ENCODE data around the gene TBC1D8. TPM values are rescaled to one million over a fixed set of nuclear protein-coding genes. Genes with fewer than 3 reads are reported as not detected.
A peak's percentile ranks its signal among the peaks of the same experiment; 100 is the strongest.

Gene TBC1D8
- total and polyA plus RNA-seq, 2 of the 8 experiments (the other 6 are each of a cell fraction or from before 2014, with no cell fraction given): 20.8 to 21.8 TPM

DNA sequence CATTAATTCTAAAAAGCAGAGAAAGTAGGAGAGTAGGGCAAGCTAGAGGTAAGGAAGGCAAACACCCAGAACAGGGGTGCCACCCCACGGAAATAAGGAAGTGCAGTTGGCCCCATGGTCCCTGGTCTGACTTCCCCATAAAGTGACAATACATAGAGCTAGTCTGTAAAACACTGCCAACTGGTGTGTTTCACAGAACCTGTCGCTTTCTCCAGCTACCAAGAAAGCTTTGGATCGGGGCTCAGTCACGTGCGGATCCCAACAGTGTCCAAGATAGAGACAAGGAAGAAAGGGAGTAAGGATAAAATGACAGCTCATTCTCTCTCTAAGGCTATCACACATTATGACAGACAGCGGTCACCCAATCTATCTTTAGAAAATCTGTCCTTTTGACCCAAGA is 36.4 kb downstream of the TBC1D8 start:
- peak overlapping the region; percentile 68 for H4K91ac ChIP-seq (replicated peaks; ENCODE audit: insufficient read length, low read length)
- H3K9me3 ChIP-seq (ENCODE audit: insufficient read depth in 2 of 2, low read depth in 1 of 2, low read length in 1 of 2): no peaks in the 10 kb centered on the region
- H3K9ac ChIP-seq (replicated peaks in 1 of 4; ENCODE audit: extremely low read depth in 1 of 4, low read depth in 3 of 4, low read length in 3 of 4): no peak overlapping the region
- H3K27me3 ChIP-seq (replicated peaks in 1 of 4; ENCODE audit: control insufficient read depth in 3 of 4, extremely low read depth in 1 of 4, insufficient read depth in 3 of 4, low read length in 3 of 4): no peaks in the 10 kb centered on the region
- no peaks in the 10 kb centered on the region for H3K36me3 ChIP-seq (ENCODE audit: control insufficient read depth in 2 of 4, insufficient read depth in 4 of 4, low read length in 3 of 4)
- H4K5ac ChIP-seq (ENCODE audit: insufficient read length, low read depth, low read length): no peak overlapping the region
- WGBS, 2 experiments (ENCODE audit: extremely low coverage in 1 of 2, insufficient coverage in 1 of 2, insufficient read length in 1 of 2, insufficient replicate concordance in 2 of 2, low coverage in 1 of 2, low lambda C conversion rate in 2 of 2, missing lambda C conversion rate in 1 of 2): 69% methylated on average over 6 of the region's 6 CpGs; no CpG with 5 or more reads in 1 of the 2 experiments
- H4K20me1 ChIP-seq (replicated peaks in 1 of 2; ENCODE audit: control insufficient read depth in 1 of 2, insufficient read depth in 2 of 2, low read length in 2 of 2): no peaks in the 10 kb centered on the region
- peaks cover 8% of the 10 kb centered on the region for H3K79me1 ChIP-seq (ENCODE audit: low read depth, low read length)
- H2BK12ac ChIP-seq (ENCODE audit: low read depth, low read length): peak overlapping the region; percentile 82; the same call in 1 of the 2 replicates
- FAIRE-seq (no peak), DNase-seq (ENCODE audit: low read depth in 1 of 2, low spot score in 2 of 2) (no peak)
- no peak overlapping the region for H3K4ac ChIP-seq (replicated peaks; ENCODE audit: insufficient read length, low read depth, low read length)
- H3K18ac ChIP-seq (ENCODE audit: extremely low read depth, low read length): peak overlapping the region; percentile 35; the same call in 1 of the 2 replicates
- H2BK20ac ChIP-seq (ENCODE audit: low read length): no peak overlapping the region
- H2AFZ ChIP-seq (ENCODE audit: low read length): no peak overlapping the region
- H2BK5ac ChIP-seq (ENCODE audit: low read depth, low read length): peak overlapping the region; percentile 54; the same call in 1 of the 2 replicates
- H2BK120ac ChIP-seq (replicated peaks; ENCODE audit: low read depth, low read length): peak overlapping the region; percentile 65
- no peak overlapping the region for H3K23ac ChIP-seq (ENCODE audit: insufficient read length)
- H2AK5ac ChIP-seq (ENCODE audit: low read depth, low read length): no peak overlapping the region
- POLR2A ChIA-PET (ENCODE audit: partially characterized antibody): interaction anchor here (0.6 kb wide), 1 partner anchor 202 kb away, joined by 3 read pairs; no protein-coding TSS in a partner anchor
- no peak overlapping the region for H3K14ac ChIP-seq (ENCODE audit: insufficient read length)
- H3K4me3 ChIP-seq (ENCODE audit: extremely low read depth in 1 of 4, insufficient read depth in 2 of 4, low read depth in 3 of 4, low read length in 4 of 4): peak overlapping the region in 1 of 4 experiments; percentile 42; a peak in 1 of 8 replicates
- H4K8ac ChIP-seq (ENCODE audit: extremely low read depth, insufficient read depth, low read length): no peak overlapping the region
- H3K4me1 ChIP-seq (replicated peaks in 1 of 4; ENCODE audit: control insufficient read depth in 3 of 4, insufficient read depth in 4 of 4, low read length in 3 of 4): peaks cover 11 to 23% (median 20%) of the 10 kb centered on the region in 4 experiments
- no peak overlapping the region for H3K27ac ChIP-seq (ENCODE audit: low read depth, low read length)
- CTCF ChIA-PET (ENCODE audit: partially characterized antibody): interaction anchor here (0.6 to 2.3 kb wide), 5 partner anchors 12 to 76 kb away, joined by 3 to 8 read pairs (median 3); no protein-coding TSS in a partner anchor
- peak overlapping the region; percentile 63 to 93; a peak in 3 of 4 replicates for H3K4me2 ChIP-seq (ENCODE audit: insufficient read depth in 1 of 2, low read depth in 2 of 2, low read length in 2 of 2)
- H3K56ac ChIP-seq (replicated peaks; ENCODE audit: insufficient read length, low read depth, low read length): no peak overlapping the region
- no peaks in the 10 kb centered on the region for H3K23me2 ChIP-seq (ENCODE audit: low read depth, low read length)
- no peak overlapping the region for H2BK15ac ChIP-seq (ENCODE audit: low read length)
- H3K79me2 ChIP-seq (ENCODE audit: control insufficient read depth in 1 of 2, insufficient read depth in 2 of 2, low read length in 2 of 2): peaks cover 0 to 50% of the 10 kb centered on the region in 2 experiments; a peak in 3 of 4 replicates
